ENCODE measurements around the gene KIF1C.

Gene KIF1C

DNA sequence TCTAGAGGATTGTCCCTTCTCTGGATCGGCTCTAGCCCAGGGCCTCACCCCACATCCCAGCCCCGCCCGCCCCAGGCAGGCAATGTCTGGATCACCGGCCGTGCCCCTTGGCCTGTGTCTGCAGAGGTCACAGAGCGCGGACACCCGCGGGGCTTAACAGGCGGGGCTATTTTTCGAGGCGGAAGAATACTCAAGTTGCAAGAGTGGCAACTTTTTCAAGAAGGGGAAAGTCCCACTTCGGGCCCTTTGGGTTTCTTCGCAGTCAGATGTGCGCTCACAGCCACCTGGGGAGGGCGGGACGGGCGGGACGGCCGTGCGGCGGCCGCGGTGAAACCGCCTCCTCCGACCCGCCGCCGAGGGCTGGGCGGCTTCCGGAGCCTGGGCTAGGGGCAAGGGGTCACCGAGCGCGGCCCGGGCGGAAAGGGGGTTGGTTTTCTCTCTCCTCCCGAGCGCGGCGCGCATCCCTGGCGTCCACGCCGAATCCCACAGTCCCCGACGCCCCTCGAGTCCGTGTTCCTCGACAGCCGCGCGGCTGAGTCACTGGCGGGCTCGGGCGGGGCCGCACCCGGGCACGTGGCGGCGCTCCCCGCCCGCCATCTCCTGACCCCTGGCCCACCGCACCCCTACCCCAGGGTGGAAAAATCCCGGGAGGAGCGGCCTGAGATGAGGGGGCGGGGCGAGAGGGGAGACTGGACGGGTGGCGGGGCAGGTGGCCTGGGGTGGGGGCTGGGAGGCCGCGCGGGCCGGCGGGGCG, 48.3 kb upstream of the KIF1C start:
- Histone ChIP-seq H2BK120ac (ENCODE audit: low read depth, low read length) (peak overlapping the region; percentile 89), H4K91ac (ENCODE audit: low read length) (peak overlapping the region; percentile 98), H3K4me1 (ENCODE audit: control insufficient read depth, insufficient read depth, low read depth, low read length) (peaks cover 48% of the 10 kb centered on the region), H3K79me1 (replicated peaks; ENCODE audit: low read length, poor library complexity, severe bottlenecking) (peaks cover 9% of the 10 kb centered on the region), H3K4me3 (ENCODE audit: insufficient read depth in 1 of 2, low read depth in 1 of 2, low read length in 2 of 2) (peak overlapping the region; percentile 58 to 95), H3K23ac (ENCODE audit: low read length in 2 of 2) (peak overlapping the region in 1 of 2 experiments; percentile 92), H3K27me3 (ENCODE audit: control insufficient read depth in 1 of 2, insufficient read depth in 1 of 2, low read length in 2 of 2) (no peaks in the 10 kb centered on the region), H2BK5ac (ENCODE audit: low read depth, low read length, poor library complexity, severe bottlenecking) (peak overlapping the region; percentile 94), H3K4me2 (ENCODE audit: low read length, poor library complexity, severe bottlenecking) (peak overlapping the region; percentile 93), H3K27ac (ENCODE audit: low read length, poor library complexity, severe bottlenecking) (peak overlapping the region; percentile 100), H3K18ac (ENCODE audit: low read depth in 1 of 2, low read length in 2 of 2) (peak overlapping the region; percentile 81 to 85), H3K36me3 (ENCODE audit: control insufficient read depth in 1 of 2, insufficient read depth in 2 of 2, low read depth in 1 of 2, low read length in 2 of 2) (peaks cover 23% of the 10 kb centered on the region in 2 experiments), H4K8ac (ENCODE audit: low read length) (peak overlapping the region; percentile 67), H2BK15ac (ENCODE audit: low read depth, poor library complexity, severe bottlenecking) (peak overlapping the region; percentile 96), H3K9me3 (ENCODE audit: control insufficient read depth, low read length) (no peaks in the 10 kb centered on the region), H3K9ac (ENCODE audit: low read length) (peak overlapping the region; percentile 86), H2BK12ac (ENCODE audit: low read length in 2 of 2) (peak overlapping the region in 1 of 2 experiments; percentile 89), H2AFZ (ENCODE audit: low read depth, low read length) (peak overlapping the region; percentile 36), H3K14ac (ENCODE audit: low read length in 2 of 2) (peak overlapping the region; percentile 40 to 91), H3K4ac (ENCODE audit: low read depth in 1 of 2, low read length in 2 of 2) (peak overlapping the region; percentile 88 to 90), H2AK5ac (ENCODE audit: low read length, severe bottlenecking) (peak overlapping the region; percentile 92)
- under 1% methylated on average over 30 of the region's 75 CpGs for WGBS
- DNase-seq, result peak; percentile 91

DNA sequence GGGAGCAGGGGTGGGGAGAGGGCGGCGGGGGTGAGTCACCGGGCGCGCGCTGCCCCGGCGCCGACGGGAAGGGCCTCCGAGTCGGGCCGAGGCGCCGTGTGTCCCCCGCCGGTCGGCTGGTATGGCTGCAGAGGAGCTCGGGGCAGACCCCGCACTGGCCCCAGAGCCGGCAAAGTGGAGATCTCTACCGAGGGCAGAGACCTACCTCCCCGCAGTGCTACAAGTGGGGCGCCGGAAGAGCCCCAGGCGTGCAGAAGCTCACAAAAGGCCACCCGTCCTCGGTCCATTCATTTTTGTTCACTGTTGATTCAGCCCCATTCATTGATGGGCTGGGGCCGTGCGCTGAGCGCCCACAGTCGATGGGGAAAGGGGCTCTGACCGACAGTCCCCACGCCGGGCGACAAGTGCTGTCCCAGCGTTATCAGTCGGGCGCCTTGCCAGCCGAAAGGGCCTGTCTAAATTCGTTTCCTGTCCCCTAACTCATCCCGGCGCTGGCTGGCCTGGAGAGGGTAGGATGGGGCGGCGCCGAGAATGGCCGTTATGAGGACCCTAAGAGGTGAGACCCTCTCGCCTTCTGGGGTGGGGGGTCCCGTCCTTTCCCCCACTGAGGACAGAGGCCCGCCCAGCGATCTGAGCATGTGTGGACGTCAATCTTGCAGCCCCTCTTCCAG, 47.5 kb upstream of the KIF1C start:
- peak overlapping the region; percentile 39 to 74 for H3K4me3 ChIP-seq (ENCODE audit: insufficient read depth in 1 of 2, low read depth in 1 of 2, low read length in 2 of 2)
- peaks cover 17 to 18% of the 10 kb centered on the region in 2 experiments for H3K36me3 ChIP-seq (ENCODE audit: control insufficient read depth in 1 of 2, insufficient read depth in 2 of 2, low read depth in 1 of 2, low read length in 2 of 2)
- H2BK120ac ChIP-seq (ENCODE audit: low read depth, low read length), result peak overlapping the region; percentile 89
- H3K14ac ChIP-seq (ENCODE audit: low read length in 2 of 2), result peak overlapping the region; percentile 8 to 69
- H3K27ac ChIP-seq (ENCODE audit: low read length, poor library complexity, severe bottlenecking), result peak overlapping the region; percentile 97
- H2BK12ac ChIP-seq (ENCODE audit: low read length in 2 of 2), result peak overlapping the region; percentile 40 to 85
- H3K9me3 ChIP-seq (ENCODE audit: control insufficient read depth, low read length), result no peaks in the 10 kb centered on the region
- 1% methylated on average over 43 of the region's 52 CpGs for WGBS
- peak overlapping the region; percentile 87 for H4K8ac ChIP-seq (ENCODE audit: low read length)
- peak overlapping the region; percentile 95 to 97 for H3K18ac ChIP-seq (ENCODE audit: low read depth in 1 of 2, low read length in 2 of 2)
- peak overlapping the region; percentile 88 for H3K9ac ChIP-seq (ENCODE audit: low read length)
- no peak for DNase-seq
- H2BK15ac ChIP-seq (ENCODE audit: low read depth, poor library complexity, severe bottlenecking), result peak overlapping the region; percentile 96
- H2AK5ac ChIP-seq (ENCODE audit: low read length, severe bottlenecking), result peak overlapping the region; percentile 96
- peaks cover 42% of the 10 kb centered on the region for H3K4me1 ChIP-seq (ENCODE audit: control insufficient read depth, insufficient read depth, low read depth, low read length)
- H4K91ac ChIP-seq (ENCODE audit: low read length), result peak overlapping the region; percentile 95
- H2AFZ ChIP-seq (ENCODE audit: low read depth, low read length), result peak overlapping the region; percentile 68
- H3K23ac ChIP-seq (ENCODE audit: low read length in 2 of 2), result peak overlapping the region in 1 of 2 experiments; percentile 95
- H2BK5ac ChIP-seq (ENCODE audit: low read depth, low read length, poor library complexity, severe bottlenecking), result peak overlapping the region; percentile 99
- H3K4ac ChIP-seq (ENCODE audit: low read depth in 1 of 2, low read length in 2 of 2), result peak overlapping the region; percentile 83 to 97
- peak overlapping the region; percentile 54 for H3K4me2 ChIP-seq (ENCODE audit: low read length, poor library complexity, severe bottlenecking)
- no peaks in the 10 kb centered on the region for H3K27me3 ChIP-seq (ENCODE audit: control insufficient read depth in 1 of 2, insufficient read depth in 1 of 2, low read length in 2 of 2)
- H3K79me1 ChIP-seq (replicated peaks; ENCODE audit: low read length, poor library complexity, severe bottlenecking), result peaks cover 9% of the 10 kb centered on the region

DNA sequence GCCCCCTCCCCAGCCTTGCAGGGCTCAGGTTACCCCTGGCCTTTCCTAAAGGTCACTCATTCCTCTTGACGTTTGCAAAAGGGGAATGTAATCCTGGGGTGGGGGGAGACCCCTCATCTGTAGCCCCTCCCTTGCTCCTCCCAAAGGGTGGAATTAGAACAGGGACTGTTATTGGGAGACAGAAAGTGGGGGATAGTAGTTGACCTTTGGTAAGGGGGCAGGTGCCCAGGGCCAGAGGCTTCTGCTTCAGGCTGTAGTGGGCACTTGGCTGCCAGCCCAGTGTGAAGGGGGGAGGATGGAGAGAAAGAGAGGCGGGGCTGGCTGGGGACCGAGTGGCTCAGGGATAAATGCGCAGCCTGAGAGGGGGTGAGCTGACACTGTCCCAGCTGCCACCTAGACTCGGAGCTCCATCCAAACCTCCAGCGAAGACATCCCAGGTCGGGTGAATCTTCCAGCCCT, 47.0 kb upstream of the KIF1C start, which contains the start of gene ENO3:
ENO3 (plus strand) TSS at position 374 of the 459 bp plus-strand sequence. CDS start 711 bp downstream, outside the sequence.
- peak within 1 kb of the TSS; percentile 83 to 97 for H3K4ac ChIP-seq (ENCODE audit: low read depth in 1 of 2, low read length in 2 of 2)
- H3K9ac ChIP-seq (ENCODE audit: low read length), result peak within 1 kb of the TSS; percentile 88
- H3K27me3 ChIP-seq (ENCODE audit: control insufficient read depth in 1 of 2, insufficient read depth in 1 of 2, low read length in 2 of 2), result no peaks in the 10 kb centered on the region
- peak within 1 kb of the TSS; percentile 68 for H2AFZ ChIP-seq (ENCODE audit: low read depth, low read length)
- peak within 1 kb of the TSS; percentile 96 for H2AK5ac ChIP-seq (ENCODE audit: low read length, severe bottlenecking)
- H4K91ac ChIP-seq (ENCODE audit: low read length), result peak within 1 kb of the TSS; percentile 95
- H3K4me2 ChIP-seq (ENCODE audit: low read length, poor library complexity, severe bottlenecking), result peak within 1 kb of the TSS; percentile 54
- peak within 1 kb of the TSS; percentile 89 for H2BK120ac ChIP-seq (ENCODE audit: low read depth, low read length)
- H3K14ac ChIP-seq (ENCODE audit: low read length in 2 of 2), result peak within 1 kb of the TSS; percentile 8 to 69
- H3K9me3 ChIP-seq (ENCODE audit: control insufficient read depth, low read length), result no peaks in the 10 kb centered on the region
- H3K23ac ChIP-seq (ENCODE audit: low read length in 2 of 2), result peak within 1 kb of the TSS in 1 of 2 experiments; percentile 95
- peak within 1 kb of the TSS; percentile 87 for H4K8ac ChIP-seq (ENCODE audit: low read length)
- no peak for DNase-seq
- H2BK12ac ChIP-seq (ENCODE audit: low read length in 2 of 2), result peak within 1 kb of the TSS; percentile 40 to 85
- peaks cover 9% of the 10 kb centered on the region for H3K79me1 ChIP-seq (replicated peaks; ENCODE audit: low read length, poor library complexity, severe bottlenecking)
- peak within 1 kb of the TSS; percentile 39 to 74 for H3K4me3 ChIP-seq (ENCODE audit: insufficient read depth in 1 of 2, low read depth in 1 of 2, low read length in 2 of 2)
- peak within 1 kb of the TSS; percentile 99 for H2BK5ac ChIP-seq (ENCODE audit: low read depth, low read length, poor library complexity, severe bottlenecking)
- WGBS, result 38% methylated on average over 7 of the region's 7 CpGs
- H3K18ac ChIP-seq (ENCODE audit: low read depth in 1 of 2, low read length in 2 of 2), result peak within 1 kb of the TSS; percentile 95 to 97
- peaks cover 37% of the 10 kb centered on the region for H3K4me1 ChIP-seq (ENCODE audit: control insufficient read depth, insufficient read depth, low read depth, low read length)
- H3K36me3 ChIP-seq (ENCODE audit: control insufficient read depth in 1 of 2, insufficient read depth in 2 of 2, low read depth in 1 of 2, low read length in 2 of 2), result peaks cover 12 to 13% of the 10 kb centered on the region in 2 experiments
- H3K27ac ChIP-seq (ENCODE audit: low read length, poor library complexity, severe bottlenecking), result peak within 1 kb of the TSS; percentile 97
- peak within 1 kb of the TSS; percentile 96 for H2BK15ac ChIP-seq (ENCODE audit: low read depth, poor library complexity, severe bottlenecking)

DNA sequence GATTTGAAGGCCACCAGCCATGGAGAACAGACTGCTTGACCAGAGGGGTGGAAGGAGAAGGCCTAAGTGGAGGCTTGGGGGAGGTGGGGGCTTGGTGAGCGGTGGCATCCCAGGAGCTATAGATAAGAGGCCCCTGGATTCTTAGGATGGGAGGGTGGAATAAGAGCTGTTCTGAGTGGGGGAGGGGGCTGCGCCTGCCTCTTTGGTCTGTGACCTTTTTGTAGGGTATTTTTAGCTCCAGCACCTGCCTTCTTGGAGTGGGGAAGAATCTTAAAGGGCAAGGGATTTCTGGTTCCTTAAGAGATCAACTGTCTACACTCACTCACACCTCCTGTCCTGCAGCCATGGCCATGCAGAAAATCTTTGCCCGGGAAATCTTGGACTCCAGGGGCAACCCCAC, 46.3 kb upstream of the KIF1C start:
- H3K4me2 ChIP-seq (ENCODE audit: low read length, poor library complexity, severe bottlenecking), result no peak overlapping the region
- H3K27me3 ChIP-seq (ENCODE audit: control insufficient read depth in 1 of 2, insufficient read depth in 1 of 2, low read length in 2 of 2), result no peaks in the 10 kb centered on the region
- H3K9ac ChIP-seq (ENCODE audit: low read length), result no peak overlapping the region
- H2BK15ac ChIP-seq (ENCODE audit: low read depth, poor library complexity, severe bottlenecking), result no peak overlapping the region
- peaks cover 9% of the 10 kb centered on the region for H3K79me1 ChIP-seq (replicated peaks; ENCODE audit: low read length, poor library complexity, severe bottlenecking)
- peak overlapping the region in 1 of 2 experiments; percentile 40 for H2BK12ac ChIP-seq (ENCODE audit: low read length in 2 of 2)
- no peaks in the 10 kb centered on the region for H3K9me3 ChIP-seq (ENCODE audit: control insufficient read depth, low read length)
- H3K4me1 ChIP-seq (ENCODE audit: control insufficient read depth, insufficient read depth, low read depth, low read length), result peaks cover 35% of the 10 kb centered on the region
- no peak overlapping the region for H4K8ac ChIP-seq (ENCODE audit: low read length)
- peak overlapping the region; percentile 4 for H4K91ac ChIP-seq (ENCODE audit: low read length)
- no peak overlapping the region for H3K4me3 ChIP-seq (ENCODE audit: insufficient read depth in 1 of 2, low read depth in 1 of 2, low read length in 2 of 2)
- peak overlapping the region in 1 of 2 experiments; percentile 90 for H3K4ac ChIP-seq (ENCODE audit: low read depth in 1 of 2, low read length in 2 of 2)
- no peak for DNase-seq
- no peak overlapping the region for H2BK5ac ChIP-seq (ENCODE audit: low read depth, low read length, poor library complexity, severe bottlenecking)
- no peak overlapping the region for H3K18ac ChIP-seq (ENCODE audit: low read depth in 1 of 2, low read length in 2 of 2)
- no peak overlapping the region for H2BK120ac ChIP-seq (ENCODE audit: low read depth, low read length)
- no peak overlapping the region for H3K14ac ChIP-seq (ENCODE audit: low read length in 2 of 2)
- no peak overlapping the region for H3K23ac ChIP-seq (ENCODE audit: low read length in 2 of 2)
- WGBS, result 83% methylated on average over 3 of the region's 3 CpGs
- H2AFZ ChIP-seq (ENCODE audit: low read depth, low read length), result no peak overlapping the region
- H3K36me3 ChIP-seq (ENCODE audit: control insufficient read depth in 1 of 2, insufficient read depth in 2 of 2, low read depth in 1 of 2, low read length in 2 of 2), result peaks cover 4 to 11% of the 10 kb centered on the region in 2 experiments
- peak overlapping the region; percentile 96 for H2AK5ac ChIP-seq (ENCODE audit: low read length, severe bottlenecking)
- H3K27ac ChIP-seq (ENCODE audit: low read length, poor library complexity, severe bottlenecking), result no peak overlapping the region

All from mesenchymal stem cell (in vitro differentiated cells and primary cell).